Upper lobe of left lung (tissue), 4 donors: ENCODE measurements around the gene GPR89B.
"Not testable (repeated sequence)": the region's sequence is repeated elsewhere in the genome, so short reads cannot be mapped to it uniquely, and the experiment has no call there.

ENCODE experiments used
- POLR2A ChIP-seq, 4 donors: fragments of 450-650 bp; IDR thresholded peaks; one replicate each; pipeline ENCODE4 v1.5.1; 2016 to 2017; ENCODE audit warnings: antibody characterized with exemption in 4 of 4, mild to moderate bottlenecking in 2 of 4
- POLR2AphosphoS5 ChIP-seq, 2 donors: sonication (generic); formaldehyde crosslinking; IDR thresholded peaks; one replicate each; pipeline ENCODE4 v1.5.1; 2017; ENCODE audit warnings: antibody characterized with exemption in 2 of 2
- TF ChIP-seq, protein P1 (sequence below), 6 experiments: fragments of 450-650 bp in 4 of 6; fragments of 200-600 bp in 2 of 6; sonication (generic) in 2 of 6; IDR thresholded peaks; one replicate each; pipeline ENCODE4 v1.5.1; 2016 to 2019; ENCODE audit warnings: antibody characterized with exemption in 6 of 6

DNA sequence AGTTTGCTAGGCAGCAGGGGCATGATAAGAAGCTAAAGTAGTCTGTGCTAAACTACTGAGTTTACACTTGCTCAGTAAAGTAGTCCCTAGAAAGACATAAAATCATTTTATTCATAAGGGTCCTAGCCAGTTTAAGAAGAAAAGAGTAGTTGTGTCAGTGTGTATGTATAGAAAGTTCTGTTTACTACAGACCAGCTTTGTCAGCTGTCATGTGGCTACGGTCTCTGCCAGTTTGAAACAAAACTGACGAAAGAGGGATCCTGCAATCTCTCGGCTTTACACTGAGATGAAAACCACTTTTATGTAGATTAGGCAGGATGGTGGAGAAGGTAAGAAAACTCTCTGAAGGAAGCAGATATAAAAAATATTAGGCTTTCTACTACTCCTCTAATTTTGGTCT, 7.1 kb downstream of the GPR89B start:
- not testable (repeated sequence) for TF ChIP-seq POLR2AphosphoS5, POLR2A (IDR thresholded peaks at IDR 0.05)
- TF ChIP-seq, protein P1, sequence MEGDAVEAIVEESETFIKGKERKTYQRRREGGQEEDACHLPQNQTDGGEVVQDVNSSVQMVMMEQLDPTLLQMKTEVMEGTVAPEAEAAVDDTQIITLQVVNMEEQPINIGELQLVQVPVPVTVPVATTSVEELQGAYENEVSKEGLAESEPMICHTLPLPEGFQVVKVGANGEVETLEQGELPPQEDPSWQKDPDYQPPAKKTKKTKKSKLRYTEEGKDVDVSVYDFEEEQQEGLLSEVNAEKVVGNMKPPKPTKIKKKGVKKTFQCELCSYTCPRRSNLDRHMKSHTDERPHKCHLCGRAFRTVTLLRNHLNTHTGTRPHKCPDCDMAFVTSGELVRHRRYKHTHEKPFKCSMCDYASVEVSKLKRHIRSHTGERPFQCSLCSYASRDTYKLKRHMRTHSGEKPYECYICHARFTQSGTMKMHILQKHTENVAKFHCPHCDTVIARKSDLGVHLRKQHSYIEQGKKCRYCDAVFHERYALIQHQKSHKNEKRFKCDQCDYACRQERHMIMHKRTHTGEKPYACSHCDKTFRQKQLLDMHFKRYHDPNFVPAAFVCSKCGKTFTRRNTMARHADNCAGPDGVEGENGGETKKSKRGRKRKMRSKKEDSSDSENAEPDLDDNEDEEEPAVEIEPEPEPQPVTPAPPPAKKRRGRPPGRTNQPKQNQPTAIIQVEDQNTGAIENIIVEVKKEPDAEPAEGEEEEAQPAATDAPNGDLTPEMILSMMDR (IDR thresholded peaks at IDR 0.05) = not testable (repeated sequence)
